ENCODE data around the gene CASKIN1. TPM values are rescaled to one million over a fixed set of nuclear protein-coding genes. Genes with fewer than 3 reads are reported as not detected.

CASKIN1 gene
- total and polyA plus RNA-seq, 10 of the 15 experiments (the other 5 are each of a cell fraction or from before 2014, with no cell fraction given), result 0.03 to 0.33 (median 0.11) TPM; not detected in 5

GRCh38 chr16:2207872-2208271 is 11.5 kb upstream of the CASKIN1 start:
- intact Hi-C loops (cut with micrococcal nuclease; ENCODE audit: unreplicated experiment), result loop anchor here (5.0 kb wide), 1 partner anchor 44 kb away; the partner anchor contains the start of gene ECI1
- Histone ChIP-seq H3K27ac (ENCODE audit: control insufficient read depth, insufficient read depth) (no peak overlapping the region), H3K79me2 (ENCODE audit: control insufficient read depth, insufficient read depth, low read length) (peaks cover 21% of the 10 kb centered on the region), H3K36me3 (ENCODE audit: control insufficient read depth in 2 of 2, insufficient read depth in 2 of 2, low read length in 1 of 2) (peaks cover 8 to 19% of the 10 kb centered on the region in 2 experiments; a peak in 3 of 4 replicates), H3K27me3 (replicated peaks in 1 of 2; ENCODE audit: control insufficient read depth in 2 of 2, insufficient read depth in 2 of 2, low read length in 1 of 2) (no peaks in the 10 kb centered on the region), H3K4me2 (ENCODE audit: control insufficient read depth, insufficient read depth) (no peak overlapping the region), H4K20me1 (ENCODE audit: control insufficient read depth, insufficient read depth) (no peaks in the 10 kb centered on the region), H3K9ac (ENCODE audit: control insufficient read depth, insufficient read depth, low read length) (no peak overlapping the region), H3K4me1 (ENCODE audit: control insufficient read depth, insufficient read depth, low read length) (peaks cover 6% of the 10 kb centered on the region; the same call in 1 of the 2 replicates), H2AFZ (ENCODE audit: control insufficient read depth, low read depth, low read length) (no peak overlapping the region), H3K4me3 (no peak overlapping the region), H3K9me3 (replicated peaks; ENCODE audit: control insufficient read depth, insufficient read depth, low read length) (no peaks in the 10 kb centered on the region)
- TSS peak; percentile 20 for BruUV-seq (replicated peaks)
- POLR2A ChIA-PET, result no interaction called here
- FAIRE-seq, result no peak
- TF ChIP-seq BRCA1 (IDR thresholded peaks at IDR 0.05; ENCODE audit: low read depth, low read length), result no peak
- TF ChIP-seq ZNF384 (IDR thresholded peaks at IDR 0.05; ENCODE audit: borderline replicate concordance, low read depth, low read length), result no peak
- TF ChIP-seq CHD2 (IDR thresholded peaks at IDR 0.05; ENCODE audit: borderline replicate concordance, low read depth, low read length), result no peak
- no peak for TF ChIP-seq IRF4 (IDR thresholded peaks at IDR 0.05; ENCODE audit: low read depth, low read length)
- TF ChIP-seq TCF12 (IDR thresholded peaks at IDR 0.05; ENCODE audit: low read depth, low read length), result no peak
- no peak for TF ChIP-seq ZNF24 (IDR thresholded peaks at IDR 0.05)
- TF ChIP-seq KAT2A (conservative IDR thresholded peaks at IDR 0.05; ENCODE audit: control insufficient read depth, low read depth, low read length), result no peak
- no peak for TF ChIP-seq GATAD2B (conservative IDR thresholded peaks at IDR 0.05; ENCODE audit: low read depth)
- no peak for TF ChIP-seq IKZF2 (IDR thresholded peaks at IDR 0.05)
- TF ChIP-seq CEBPB (IDR thresholded peaks at IDR 0.05; ENCODE audit: borderline replicate concordance in 1 of 2, low read depth in 2 of 2, low read length in 2 of 2), result no peak
- TF ChIP-seq RAD21 (IDR thresholded peaks at IDR 0.05; ENCODE audit: insufficient read depth, low read depth, low read length), result no peak
- TF ChIP-seq FOS (IDR thresholded peaks at IDR 0.05; ENCODE audit: borderline replicate concordance, extremely low read depth, insufficient read length), result no peak
- no peak for TF ChIP-seq NR2C1 (IDR thresholded peaks at IDR 0.05)
- TF ChIP-seq PAX8 (IDR thresholded peaks at IDR 0.05), result no peak
- RAD21 ChIA-PET (ENCODE audit: unreplicated experiment), result no interaction called here
- DNase-seq (ENCODE audit: low read depth, low spot score), result no peak
- no peak for ATAC-seq
- CTCF ChIA-PET, result no interaction called here
- in situ Hi-C loops (cut with MboI), result no loop called here
- 88% methylated on average over 7 of the region's 9 CpGs for whole genome bisulfite sequencing (ENCODE audit: insufficient coverage, insufficient replicate concordance, low lambda C conversion rate, missing lambda C conversion rate)
- SMC1A ChIA-PET (ENCODE audit: uncharacterized antibody, unreplicated experiment), result no interaction called here
